Cardiac fibroblast (primary cell): ENCODE data around the gene RRAGC.
"Not testable (repeated sequence)": the region's sequence is repeated elsewhere in the genome, so short reads cannot be mapped to it uniquely, and the experiment has no call there.

Source experiments
- DNase-seq, 2 donors: peaks; one replicate each; pipeline versions ENCODE4 v3.0.0 to v3.0.0-alpha.2; 2010; ENCODE audit warnings: low read depth in 2 of 2
- H3K4me3 ChIP-seq, 2 donors: replicated peaks in 1 of 2; 1 replicate in 1 of 2; 2 replicates in 1 of 2; pipeline ENCODE4 v1.5.1; 2011; ENCODE audit warnings: low read depth in 2 of 2, low read length in 2 of 2, mild to moderate bottlenecking in 2 of 2, moderate library complexity in 1 of 2
- CTCF ChIP-seq: IDR thresholded peaks from one replicate; pipeline ENCODE4 v1.5.1; 2011; ENCODE audit warnings: low read depth, mild to moderate bottlenecking, low read length, inconsistent platforms

The RRAGC gene

DNA sequence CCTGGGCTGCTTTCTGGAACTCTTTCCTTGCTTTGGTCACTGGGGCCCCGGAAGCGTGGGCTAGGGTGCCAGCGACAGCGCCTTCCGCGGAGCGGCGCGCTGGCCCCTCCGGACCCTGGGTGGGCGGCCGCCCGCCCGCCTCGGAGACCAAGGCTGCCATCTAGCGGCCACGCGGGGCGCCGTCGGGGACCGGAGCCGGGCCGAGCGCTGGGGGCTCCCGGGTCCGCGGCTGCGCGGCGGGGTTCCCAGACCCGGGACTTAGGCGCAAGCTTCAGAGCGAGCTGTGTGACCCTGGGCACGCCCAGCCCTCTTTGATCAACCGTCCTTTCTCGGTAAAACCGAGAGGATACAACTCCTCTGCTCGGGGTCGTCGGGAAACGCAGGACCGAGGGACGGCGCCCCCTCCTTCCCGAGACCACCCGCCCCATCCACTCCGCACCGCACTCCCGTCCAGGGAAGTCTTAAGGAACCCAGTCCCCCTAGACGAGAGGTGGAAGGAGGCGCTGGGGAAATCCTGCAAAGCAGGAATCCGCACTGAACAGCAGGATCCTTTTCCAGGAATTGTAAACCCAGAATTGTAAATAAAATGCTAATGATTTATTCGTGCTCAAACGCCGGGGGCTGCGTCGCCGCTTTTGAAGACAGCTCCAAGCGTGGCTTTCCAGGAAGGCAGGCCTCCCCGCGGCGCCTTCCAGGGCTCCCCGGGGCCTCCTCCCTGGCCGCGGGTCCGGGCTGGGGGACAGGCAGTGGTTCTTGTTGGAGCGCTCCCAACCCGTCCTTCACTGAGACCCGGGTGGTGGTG is 41.2 kb downstream of the RRAGC start:
- peak in 1 of 2 donors; percentile 19 for DNase-seq
- H3K4me3 ChIP-seq, result no peak overlapping the region
- peak; percentile 15 for TF ChIP-seq CTCF

DNA sequence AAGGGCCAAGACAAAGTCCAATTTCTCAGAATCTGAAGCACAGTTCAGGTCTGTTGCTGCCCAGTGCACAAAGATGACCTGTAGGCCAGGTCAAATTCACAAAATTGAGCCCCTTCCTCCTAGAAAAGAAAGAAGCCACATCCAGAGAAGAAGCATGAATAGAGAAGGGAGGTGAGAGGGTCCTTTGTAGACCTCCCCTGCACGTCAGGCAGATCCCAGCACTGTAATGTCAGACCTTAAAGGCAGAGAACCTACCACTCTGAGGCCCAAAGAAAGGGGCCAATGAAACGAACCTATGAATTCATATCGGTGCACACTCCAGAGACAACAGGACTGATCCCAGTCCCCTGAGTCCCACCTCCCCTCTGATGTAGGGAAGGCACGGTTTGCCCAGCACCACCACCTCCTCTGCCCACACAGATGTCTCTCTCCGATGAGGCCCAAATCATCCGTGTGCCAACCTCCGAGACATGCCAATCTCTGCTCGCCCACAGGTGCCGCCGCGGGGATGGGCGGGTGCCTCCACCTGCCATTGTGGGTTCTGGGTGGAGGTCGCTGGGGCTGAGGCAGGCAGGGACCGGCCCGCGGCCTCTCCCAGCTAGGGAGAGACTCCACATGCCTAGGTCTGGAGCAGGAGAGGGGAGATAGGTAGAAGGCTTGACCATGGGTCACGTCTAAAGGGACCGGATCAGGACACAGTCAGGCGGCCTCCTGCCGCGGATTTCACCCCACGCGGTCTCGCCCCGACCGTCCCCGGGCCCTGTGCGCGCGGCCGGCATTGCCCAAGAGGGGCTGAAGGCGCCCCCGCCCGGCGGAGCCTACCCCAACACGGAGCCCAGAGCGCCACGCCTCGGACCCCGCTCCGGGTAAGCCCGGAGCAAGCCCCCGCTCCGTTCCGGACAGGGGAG is 42.1 kb downstream of the RRAGC start:
- no peak for TF ChIP-seq CTCF
- DNase-seq, result no peak
- H3K4me3 ChIP-seq, result no peak overlapping the region

GRCh38 chr1:38815903-38816627 is 43.5 kb downstream of the RRAGC start:
- DNase-seq, result no peak
- TF ChIP-seq CTCF, result no peak
- H3K4me3 ChIP-seq, result no peak overlapping the region

DNA sequence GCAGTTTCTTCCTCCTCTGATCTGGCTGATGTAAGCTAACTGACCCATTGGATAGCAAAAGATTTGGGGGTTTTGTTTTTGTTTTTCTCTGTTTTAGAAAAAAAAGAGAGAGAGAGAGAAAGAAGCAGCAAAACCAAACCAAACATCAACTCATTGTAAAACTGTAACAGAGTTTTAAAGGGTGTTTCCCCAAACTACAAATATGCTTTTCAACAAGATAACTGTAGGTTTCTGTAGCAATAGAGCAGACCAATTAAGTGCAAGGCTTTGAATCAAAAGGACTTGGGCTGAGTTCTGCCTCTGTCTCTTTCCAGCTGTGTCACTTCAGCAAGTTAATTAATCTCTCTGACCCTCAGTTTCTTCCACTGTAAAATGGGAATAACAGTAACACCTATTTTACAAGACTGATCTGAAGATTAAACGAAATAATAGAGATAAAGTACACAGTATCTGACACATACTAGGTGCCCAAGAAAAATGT is 44.5 kb downstream of the RRAGC start:
- TF ChIP-seq CTCF, result no peak

GRCh38 chr1:38814444-38814983 is 45.1 kb downstream of the RRAGC start:
- no peak for DNase-seq
- no peak for TF ChIP-seq CTCF
- H3K4me3 ChIP-seq, result no peak overlapping the region

More for the DNA sequence above, 44.5 kb downstream of the RRAGC start:
- DNase-seq, result no peak
- H3K4me3 ChIP-seq, result no peak overlapping the region

DNA sequence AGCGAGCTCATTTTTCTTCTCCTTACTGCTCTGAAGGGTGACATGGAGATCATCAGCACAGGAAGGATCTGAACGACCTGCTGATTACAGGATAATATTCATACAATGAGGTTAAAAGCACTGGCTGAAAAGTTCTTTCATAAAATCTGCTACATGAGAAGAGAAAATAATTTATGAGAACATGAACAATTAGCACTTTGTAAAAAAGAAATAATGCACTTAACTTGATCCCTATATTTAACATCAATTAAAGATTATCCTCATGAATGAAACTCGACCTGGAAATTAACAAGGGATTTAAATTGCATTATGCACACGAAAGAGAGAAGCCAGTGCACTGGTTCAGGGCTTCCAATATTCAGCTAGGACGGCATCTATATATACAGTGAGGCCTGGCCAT is 46.6 kb downstream of the RRAGC start:
- no peak for TF ChIP-seq CTCF
- DNase-seq, result no peak
- no peak overlapping the region for H3K4me3 ChIP-seq

DNA sequence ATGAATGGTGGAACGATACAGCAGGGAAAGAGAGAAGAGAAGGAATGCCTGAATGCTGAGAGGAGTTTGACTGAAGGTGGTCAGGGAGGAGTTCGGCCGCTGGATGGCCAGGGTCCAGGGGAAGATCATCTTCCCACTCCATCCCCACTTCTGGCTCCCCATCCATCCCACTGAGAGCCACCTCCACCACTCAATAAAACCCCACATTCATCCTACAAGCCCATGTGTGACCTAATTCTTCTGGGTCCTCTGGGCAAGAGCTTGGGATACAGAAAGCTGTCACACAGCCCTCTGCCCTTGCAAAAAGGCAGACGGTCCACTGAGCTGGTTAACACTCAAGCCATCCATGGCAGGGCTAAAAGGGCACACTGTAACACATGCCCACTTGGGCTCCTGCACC is 48.1 kb downstream of the RRAGC start:
- DNase-seq, H3K4me3 ChIP-seq: not testable (repeated sequence)
